Fibroblast of lung (primary cell): Measurements from ENCODE around the gene MORN1.

ENCODE experiments used
- EZH2 ChIP-seq: IDR thresholded peaks from 2 replicates; pipeline ENCODE4 v1.5.1; 2012; ENCODE audit warnings: low read length, control low read depth, mild to moderate bottlenecking; ENCODE audit errors: missing control alignments
- TF ChIP-seq, protein P1 (sequence below), 2 donors: IDR thresholded peaks in 1 of 2; conservative IDR thresholded peaks in 1 of 2; 1 replicate in 1 of 2; 2 replicates in 1 of 2; pipeline ENCODE4 v1.5.1; 2011 to 2012; ENCODE audit warnings: low read length in 2 of 2, control low read depth in 1 of 2, inconsistent platforms in 1 of 2, low read depth in 1 of 2, mild to moderate bottlenecking in 1 of 2

DNA sequence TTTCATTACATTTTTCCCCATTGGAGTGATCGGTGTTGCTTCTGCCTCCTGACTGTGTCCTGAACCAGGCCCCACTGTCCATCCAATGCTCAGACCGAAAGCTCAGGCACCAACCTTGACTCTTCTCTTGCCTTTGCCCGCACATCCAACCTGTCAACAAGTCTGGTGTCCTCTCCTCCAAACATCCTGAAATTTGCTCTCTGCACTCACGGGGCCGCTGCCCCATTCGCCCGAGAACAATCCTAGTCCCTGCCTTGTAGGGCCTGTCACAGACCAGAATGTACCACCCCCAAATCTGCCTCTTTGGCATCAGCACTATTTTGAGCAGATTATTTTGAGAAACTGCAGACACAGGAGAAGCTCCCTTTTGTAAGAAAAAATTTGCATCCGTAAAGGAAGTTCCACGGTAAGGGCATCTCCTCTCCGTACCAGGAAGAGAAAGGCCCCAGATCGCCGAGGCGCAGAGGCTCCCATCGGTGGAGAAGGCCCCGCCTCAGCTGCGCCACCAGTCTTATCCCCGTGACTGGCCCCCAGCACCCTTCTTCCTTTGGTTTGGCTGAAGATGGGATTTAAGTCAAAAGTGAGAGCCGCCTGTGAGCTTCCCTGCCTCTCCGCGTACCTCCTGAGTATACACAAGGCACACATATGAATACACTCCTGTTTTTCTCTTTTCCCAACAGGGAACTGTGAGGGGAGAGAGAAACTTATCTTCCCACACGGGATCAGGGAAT lies 7.1 kb downstream of the MORN1 start:
- TF ChIP-seq, protein P1, sequence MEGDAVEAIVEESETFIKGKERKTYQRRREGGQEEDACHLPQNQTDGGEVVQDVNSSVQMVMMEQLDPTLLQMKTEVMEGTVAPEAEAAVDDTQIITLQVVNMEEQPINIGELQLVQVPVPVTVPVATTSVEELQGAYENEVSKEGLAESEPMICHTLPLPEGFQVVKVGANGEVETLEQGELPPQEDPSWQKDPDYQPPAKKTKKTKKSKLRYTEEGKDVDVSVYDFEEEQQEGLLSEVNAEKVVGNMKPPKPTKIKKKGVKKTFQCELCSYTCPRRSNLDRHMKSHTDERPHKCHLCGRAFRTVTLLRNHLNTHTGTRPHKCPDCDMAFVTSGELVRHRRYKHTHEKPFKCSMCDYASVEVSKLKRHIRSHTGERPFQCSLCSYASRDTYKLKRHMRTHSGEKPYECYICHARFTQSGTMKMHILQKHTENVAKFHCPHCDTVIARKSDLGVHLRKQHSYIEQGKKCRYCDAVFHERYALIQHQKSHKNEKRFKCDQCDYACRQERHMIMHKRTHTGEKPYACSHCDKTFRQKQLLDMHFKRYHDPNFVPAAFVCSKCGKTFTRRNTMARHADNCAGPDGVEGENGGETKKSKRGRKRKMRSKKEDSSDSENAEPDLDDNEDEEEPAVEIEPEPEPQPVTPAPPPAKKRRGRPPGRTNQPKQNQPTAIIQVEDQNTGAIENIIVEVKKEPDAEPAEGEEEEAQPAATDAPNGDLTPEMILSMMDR (conservative IDR thresholded peaks at IDR 0.05 in 1 of 2, IDR thresholded peaks at IDR 0.05 in 1 of 2; ENCODE audit: low read depth in 1 of 2, low read length in 2 of 2) = no peak
- no peak for TF ChIP-seq EZH2
